MM.1S (cell line): ENCODE results near the gene SLC2A13.

Experiments used
- DNase-seq: peaks from one replicate; pipeline ENCODE4 v3.0.0-alpha.2; 2015
- H2AFZ ChIP-seq: fragments of 300-600 bp; sonication (generic); 2 replicates; pipeline ENCODE4 v1.6.0; 2016; ENCODE audit warnings: antibody characterized with exemption, low read length
- H3F3A ChIP-seq: fragments of 300-600 bp; sonication (generic); 2 replicates; pipeline ENCODE4 v1.6.1; 2016; ENCODE audit warnings: mild to moderate bottlenecking, antibody characterized with exemption, low read length, moderate library complexity, mixed read lengths; ENCODE audit not compliant: insufficient read depth
- H3K27ac ChIP-seq: fragments of 300-600 bp; sonication (generic); 2 replicates; pipeline ENCODE4 v1.5.1; 2016; ENCODE audit warnings: mild to moderate bottlenecking, low read length
- H3K27me3 ChIP-seq: fragments of 300-600 bp; sonication (generic); replicated peaks from 2 replicates; pipeline ENCODE4 v1.6.0; 2016; ENCODE audit warnings: low read length; ENCODE audit not compliant: insufficient read depth
- H3K36me3 ChIP-seq: fragments of 300-600 bp; sonication (generic); replicated peaks from 2 replicates; pipeline ENCODE4 v1.6.1; 2016; ENCODE audit warnings: mild to moderate bottlenecking, low read length, mixed read lengths; ENCODE audit not compliant: insufficient read depth
- H3K4me1 ChIP-seq: fragments of 300-600 bp; sonication (generic); 2 replicates; pipeline ENCODE4 v1.6.1; 2016; ENCODE audit warnings: low read length, mixed read lengths
- H3K4me2 ChIP-seq: fragments of 300-600 bp; sonication (generic); 2 replicates; pipeline ENCODE4 v1.6.0; 2016; ENCODE audit warnings: low read depth, low read length
- H3K4me3 ChIP-seq: fragments of 300-600 bp; sonication (generic); 2 replicates; pipeline ENCODE4 v1.5.1; 2016; ENCODE audit warnings: low read length, mixed read lengths
- H3K79me2 ChIP-seq: fragments of 300-600 bp; sonication (generic); 2 replicates; pipeline ENCODE4 v1.6.1; 2016; ENCODE audit warnings: mixed run types, low read length, mixed read lengths
- H3K9ac ChIP-seq: fragments of 300-600 bp; sonication (generic); 2 replicates; pipeline ENCODE4 v1.6.1; 2016; ENCODE audit warnings: low read length, mixed read lengths
- H3K9me2 ChIP-seq: fragments of 300-600 bp; sonication (generic); replicated peaks from 2 replicates; pipeline ENCODE4 v1.6.1; 2016; ENCODE audit warnings: mild to moderate bottlenecking, low read length, mixed read lengths; ENCODE audit not compliant: insufficient read depth
- H3K9me3 ChIP-seq: fragments of 300-600 bp; sonication (generic); replicated peaks from 2 replicates; pipeline ENCODE4 v1.6.1; 2016; ENCODE audit warnings: mild to moderate bottlenecking, low read length, mixed read lengths; ENCODE audit not compliant: insufficient read depth
- H4K20me1 ChIP-seq: fragments of 300-600 bp; sonication (generic); 2 replicates; pipeline ENCODE4 v1.6.1; 2016; ENCODE audit warnings: mild to moderate bottlenecking, low read length, moderate library complexity, mixed read lengths; ENCODE audit not compliant: insufficient read depth
- CTCF ChIP-seq: fragments of 300-600 bp; sonication (generic); IDR thresholded peaks from 2 replicates; pipeline ENCODE4 v1.5.1; 2016; ENCODE audit warnings: antibody characterized with exemption, low read length, mixed read lengths
- EZH2 ChIP-seq: fragments of 300-600 bp; sonication (generic); optimal IDR thresholded peaks from 2 replicates; pipeline ENCODE3; 2017; ENCODE audit warnings: low read depth, mild to moderate bottlenecking, antibody characterized with exemption, low read length, mixed read lengths
- EZH2phosphoT487 ChIP-seq: fragments of 300-600 bp; sonication (generic); IDR thresholded peaks from 2 replicates; pipeline ENCODE4 v1.6.1; 2018; ENCODE audit warnings: antibody characterized with exemption, low read length

Gene SLC2A13

GRCh38 chr12:39868328-39868725, 237.6 kb downstream of the SLC2A13 start:
- no peak overlapping the region for H3K4me2 ChIP-seq
- H3K27me3 ChIP-seq: no peaks in the 10 kb centered on the region
- DNase-seq: no peak
- H3K79me2 ChIP-seq: no peaks in the 10 kb centered on the region
- H3K4me1 ChIP-seq: no peaks in the 10 kb centered on the region
- no peaks in the 10 kb centered on the region for H4K20me1 ChIP-seq
- H3K9me3 ChIP-seq: no peaks in the 10 kb centered on the region
- no peaks in the 10 kb centered on the region for H3F3A ChIP-seq
- H3K9me2 ChIP-seq: no peaks in the 10 kb centered on the region
- H3K36me3 ChIP-seq: no peaks in the 10 kb centered on the region
- no peak overlapping the region for H3K9ac ChIP-seq
- TF ChIP-seq EZH2: no peak
- no peak for TF ChIP-seq EZH2phosphoT487
- no peak for TF ChIP-seq CTCF
- H3K27ac ChIP-seq: no peak overlapping the region
- no peak overlapping the region for H2AFZ ChIP-seq
- H3K4me3 ChIP-seq: no peak overlapping the region

GRCh38 chr12:39867631-39868327, 238.1 kb downstream of the SLC2A13 start:
- no peak overlapping the region for H2AFZ ChIP-seq
- TF ChIP-seq EZH2phosphoT487 (no peak), EZH2 (no peak), CTCF (no peak)

GRCh38 chr12:39866135-39866534, 239.7 kb downstream of the SLC2A13 start:
- H3K27ac ChIP-seq: no peak overlapping the region
- H3K9me3 ChIP-seq: no peaks in the 10 kb centered on the region
- H3K79me2 ChIP-seq: no peaks in the 10 kb centered on the region
- H3K9me2 ChIP-seq: no peaks in the 10 kb centered on the region
- H4K20me1 ChIP-seq: no peaks in the 10 kb centered on the region
- H3K27me3 ChIP-seq: no peaks in the 10 kb centered on the region
- H3K4me1 ChIP-seq: no peaks in the 10 kb centered on the region
- no peak for DNase-seq
- no peak overlapping the region for H3K4me3 ChIP-seq
- TF ChIP-seq EZH2phosphoT487: no peak
- TF ChIP-seq EZH2: no peak
- no peak for TF ChIP-seq CTCF
- no peak overlapping the region for H3K9ac ChIP-seq
- H3K4me2 ChIP-seq: no peak overlapping the region
- no peak overlapping the region for H2AFZ ChIP-seq
- no peaks in the 10 kb centered on the region for H3F3A ChIP-seq
- H3K36me3 ChIP-seq: no peaks in the 10 kb centered on the region

More at GRCh38 chr12:39867631-39868327, 238.1 kb downstream of the SLC2A13 start:
- Histone ChIP-seq H3F3A (no peaks in the 10 kb centered on the region), H3K9me3 (no peaks in the 10 kb centered on the region), H3K4me3 (no peak overlapping the region), H3K9me2 (no peaks in the 10 kb centered on the region), H3K36me3 (no peaks in the 10 kb centered on the region), H3K79me2 (no peaks in the 10 kb centered on the region), H3K9ac (no peak overlapping the region), H3K27ac (no peak overlapping the region), H3K4me1 (no peaks in the 10 kb centered on the region), H3K27me3 (no peaks in the 10 kb centered on the region), H3K4me2 (no peak overlapping the region), H4K20me1 (no peaks in the 10 kb centered on the region)
- DNase-seq: no peak
